Brain microvascular endothelial cell (primary cell): ENCODE results near the gene IFNL1.

ENCODE experiments used
- DNase-seq: peaks from one replicate; pipeline ENCODE4 v3.0.0-alpha.2; 2020
- H3K27ac ChIP-seq: fragments of 250-450 bp; sonication (Bioruptor Pico); 2 replicates; pipeline ENCODE4 v1.5.1; 2020; ENCODE audit warnings: mild to moderate bottlenecking, moderate library complexity
- H3K27me3 ChIP-seq: fragments of 250-450 bp; sonication (Bioruptor Pico); replicated peaks from 2 replicates; pipeline ENCODE4 v1.5.1; 2020; ENCODE audit warnings: mild to moderate bottlenecking
- H3K36me3 ChIP-seq: fragments of 250-450 bp; sonication (Bioruptor Pico); replicated peaks from 2 replicates; pipeline ENCODE4 v1.5.1; 2020; ENCODE audit warnings: mild to moderate bottlenecking
- H3K4me3 ChIP-seq: 2 replicates; pipeline ENCODE4 v1.5.1; 2011; ENCODE audit warnings: low read depth, mild to moderate bottlenecking, control low read depth, low read length, moderate library complexity
- in situ Hi-C: cut with HindIII; loops from 2 replicates; pipeline ENCODE4 v1.10.0; 2017; ENCODE audit warnings: low sequenced_read_pairs, low pct_ligation_motif_present
- TF ChIP-seq, protein P1 (sequence below): IDR thresholded peaks from 2 replicates; pipeline ENCODE4 v1.5.1; 2011; ENCODE audit warnings: low read depth, mild to moderate bottlenecking, moderate library complexity, low read length, control low read depth, inconsistent platforms; ENCODE audit errors: missing control alignments

The IFNL1 gene

DNA sequence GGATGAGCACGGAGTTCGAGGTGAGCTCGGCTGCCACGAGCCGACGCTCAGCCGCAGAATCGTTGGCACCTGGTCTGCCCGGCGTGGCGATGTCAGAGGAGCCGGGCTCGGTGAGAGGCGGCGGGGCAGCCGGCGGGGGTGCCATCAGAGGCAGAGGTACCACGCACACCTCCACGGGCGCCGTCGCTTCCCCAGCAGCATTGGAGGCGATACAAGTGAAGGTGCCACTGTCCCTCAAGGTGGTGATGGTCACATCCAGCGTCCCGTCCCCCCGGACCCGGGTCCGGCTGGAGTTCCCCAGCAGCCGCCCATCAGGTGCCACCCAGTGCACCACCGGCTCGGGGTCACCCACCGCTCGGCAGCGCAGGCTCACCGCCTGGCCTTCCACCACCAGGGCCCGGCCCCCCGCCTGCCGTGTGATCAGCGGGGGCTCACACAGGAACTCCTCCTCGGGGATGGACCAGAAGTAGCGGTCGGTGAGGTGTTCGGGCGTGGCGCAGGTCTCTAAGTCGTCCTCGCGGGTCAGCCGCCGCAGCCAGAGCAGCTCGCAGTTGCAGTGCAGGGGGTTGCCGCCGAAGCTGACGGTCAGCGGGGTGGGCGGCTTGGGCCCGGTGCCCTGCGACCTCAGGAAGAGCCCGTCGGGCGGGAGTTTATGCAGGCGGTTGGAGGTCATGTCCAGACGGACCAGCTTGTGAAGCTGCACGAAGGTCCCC is 18.0 kb downstream of the IFNL1 start:
- Histone ChIP-seq H3K36me3 (no peaks in the 10 kb centered on the region), H3K27ac (no peak overlapping the region), H3K4me3 (no peak overlapping the region), H3K27me3 (no peaks in the 10 kb centered on the region)
- in situ Hi-C loops = no loop called here
- TF ChIP-seq, protein P1, sequence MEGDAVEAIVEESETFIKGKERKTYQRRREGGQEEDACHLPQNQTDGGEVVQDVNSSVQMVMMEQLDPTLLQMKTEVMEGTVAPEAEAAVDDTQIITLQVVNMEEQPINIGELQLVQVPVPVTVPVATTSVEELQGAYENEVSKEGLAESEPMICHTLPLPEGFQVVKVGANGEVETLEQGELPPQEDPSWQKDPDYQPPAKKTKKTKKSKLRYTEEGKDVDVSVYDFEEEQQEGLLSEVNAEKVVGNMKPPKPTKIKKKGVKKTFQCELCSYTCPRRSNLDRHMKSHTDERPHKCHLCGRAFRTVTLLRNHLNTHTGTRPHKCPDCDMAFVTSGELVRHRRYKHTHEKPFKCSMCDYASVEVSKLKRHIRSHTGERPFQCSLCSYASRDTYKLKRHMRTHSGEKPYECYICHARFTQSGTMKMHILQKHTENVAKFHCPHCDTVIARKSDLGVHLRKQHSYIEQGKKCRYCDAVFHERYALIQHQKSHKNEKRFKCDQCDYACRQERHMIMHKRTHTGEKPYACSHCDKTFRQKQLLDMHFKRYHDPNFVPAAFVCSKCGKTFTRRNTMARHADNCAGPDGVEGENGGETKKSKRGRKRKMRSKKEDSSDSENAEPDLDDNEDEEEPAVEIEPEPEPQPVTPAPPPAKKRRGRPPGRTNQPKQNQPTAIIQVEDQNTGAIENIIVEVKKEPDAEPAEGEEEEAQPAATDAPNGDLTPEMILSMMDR = no peak
- no peak for DNase-seq

GRCh38 chr19:39315933-39316332 is 19.7 kb downstream of the IFNL1 start:
- TF ChIP-seq, protein P1 = no peak
- DNase-seq = no peak
- Histone ChIP-seq H3K36me3 (no peaks in the 10 kb centered on the region), H3K27me3 (peaks cover 3% of the 10 kb centered on the region), H3K27ac (no peak overlapping the region), H3K4me3 (no peak overlapping the region)
- in situ Hi-C loops = no loop called here

DNA sequence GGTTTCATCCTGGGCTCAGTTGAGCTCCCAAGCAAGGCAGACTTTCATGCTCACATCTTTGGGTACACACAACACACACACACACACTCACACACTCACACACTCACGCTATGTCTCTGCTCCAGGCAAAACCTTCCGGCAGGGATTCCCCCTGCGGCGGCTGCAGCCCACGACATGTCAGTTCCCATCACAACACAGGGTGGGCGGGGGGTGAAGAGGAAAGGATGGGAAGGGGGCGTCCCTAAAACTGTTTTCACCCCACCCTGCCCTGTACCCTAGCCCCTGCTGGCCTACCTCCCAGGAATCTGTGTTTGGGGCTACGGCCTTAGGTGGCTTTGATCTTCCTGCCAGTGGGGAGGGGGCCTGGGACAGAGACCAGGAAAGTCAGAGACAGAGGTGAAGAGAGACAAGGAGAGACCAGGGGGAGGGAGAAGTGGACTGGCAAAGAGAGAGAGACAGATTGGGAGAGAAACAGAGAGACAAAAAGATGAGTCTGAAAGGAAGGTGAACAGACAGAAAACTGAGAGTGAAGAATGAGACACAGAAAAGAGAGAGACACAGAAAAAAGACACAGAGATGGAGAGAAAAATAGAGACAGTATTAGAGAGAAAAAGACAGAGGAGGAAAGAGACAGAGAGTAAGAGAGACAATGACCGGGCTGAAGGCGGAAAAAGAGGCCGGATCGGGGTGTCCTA is 20.6 kb downstream of the IFNL1 start:
- Histone ChIP-seq H3K4me3 (no peak overlapping the region), H3K27me3 (peaks cover 3% of the 10 kb centered on the region), H3K27ac (no peak overlapping the region), H3K36me3 (no peaks in the 10 kb centered on the region)
- DNase-seq = no peak
- TF ChIP-seq, protein P1 = no peak
- in situ Hi-C loops = no loop called here

DNA sequence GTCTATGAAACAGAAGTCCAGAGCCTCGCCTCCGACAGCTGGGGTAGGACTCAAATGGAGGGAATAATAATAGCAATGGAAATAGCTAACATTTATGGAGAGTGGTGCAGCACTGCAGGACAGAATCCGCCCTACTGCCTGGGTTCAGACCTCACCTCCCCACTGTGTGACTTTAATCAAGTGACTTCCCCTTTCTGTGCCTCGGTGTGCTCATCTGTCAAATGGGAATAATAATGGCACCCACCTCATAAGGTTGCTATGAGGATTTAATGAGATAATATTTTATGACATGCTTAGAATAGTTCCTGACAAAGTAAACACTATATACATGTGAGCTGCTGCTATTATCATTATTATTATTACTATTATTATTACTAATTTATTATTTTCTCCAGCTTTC is 21.3 kb downstream of the IFNL1 start:
- Histone ChIP-seq H3K4me3 (no peak overlapping the region), H3K27me3 (peaks cover 3% of the 10 kb centered on the region), H3K27ac (no peak overlapping the region), H3K36me3 (no peaks in the 10 kb centered on the region)
- in situ Hi-C loops = no loop called here
- no peak for DNase-seq
- TF ChIP-seq, protein P1 = no peak

DNA sequence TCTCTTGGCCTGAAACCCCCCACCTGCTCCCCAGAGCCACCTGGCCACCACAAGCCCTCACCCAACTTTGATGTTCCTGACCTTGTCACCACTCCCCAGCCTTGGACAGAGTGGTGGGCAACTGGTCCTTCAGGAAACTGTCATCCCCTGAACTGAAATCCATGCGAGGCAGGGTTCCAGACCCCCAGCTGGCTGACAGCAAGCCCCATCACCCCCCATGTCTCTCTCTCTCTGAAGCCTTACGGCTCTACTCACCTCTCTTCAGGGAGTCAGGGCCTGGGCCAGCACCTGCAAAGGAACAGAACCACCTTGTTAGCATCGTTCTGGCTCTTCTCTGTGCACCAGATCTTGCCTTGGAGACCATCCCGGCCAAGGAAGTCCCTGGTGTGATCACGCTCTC is 21.9 kb downstream of the IFNL1 start:
- in situ Hi-C loops = no loop called here

More for the DNA sequence above, 21.9 kb downstream of the IFNL1 start:
- H3K4me3 ChIP-seq = no peak overlapping the region
- TF ChIP-seq, protein P1 = no peak
- H3K27ac ChIP-seq = no peak overlapping the region
- H3K27me3 ChIP-seq = peaks cover 3% of the 10 kb centered on the region
- no peak for DNase-seq
- H3K36me3 ChIP-seq = no peaks in the 10 kb centered on the region
